ENCODE measurements around the gene FBXO38.

Gene FBXO38

DNA sequence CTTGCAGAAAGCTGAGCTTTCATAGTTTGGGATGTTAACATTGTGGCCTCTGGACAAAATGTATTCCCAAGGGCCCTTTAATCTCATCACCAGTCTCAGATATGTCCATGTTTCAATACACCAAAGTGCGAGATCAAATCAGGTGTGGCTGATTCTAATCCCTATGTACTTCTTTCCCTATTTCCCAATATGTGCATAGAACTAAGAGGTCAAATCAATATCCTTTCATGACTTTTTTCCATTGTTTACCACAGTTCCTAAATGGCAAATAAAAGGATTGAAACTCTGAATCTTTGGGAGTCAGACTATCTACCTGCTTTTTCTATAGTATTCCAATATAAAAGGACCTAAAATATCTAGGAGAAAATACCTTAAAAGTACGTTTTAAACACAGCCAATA is 105.0 kb downstream of the FBXO38 start:
- H3K4me1 Mint-ChIP-seq: peaks cover 2% of the 10 kb centered on the region
- H3K36me3 Mint-ChIP-seq (ENCODE audit: low read depth): no peaks in the 10 kb centered on the region
- ATAC-seq (no peak), DNase-seq (no peak)
- peaks cover 35% of the 10 kb centered on the region for H3K27me3 Mint-ChIP-seq
- H3K4me3 Mint-ChIP-seq: no peak overlapping the region
- H3K9me3 Mint-ChIP-seq: no peaks in the 10 kb centered on the region
- H3K27ac Mint-ChIP-seq: no peak overlapping the region

DNA sequence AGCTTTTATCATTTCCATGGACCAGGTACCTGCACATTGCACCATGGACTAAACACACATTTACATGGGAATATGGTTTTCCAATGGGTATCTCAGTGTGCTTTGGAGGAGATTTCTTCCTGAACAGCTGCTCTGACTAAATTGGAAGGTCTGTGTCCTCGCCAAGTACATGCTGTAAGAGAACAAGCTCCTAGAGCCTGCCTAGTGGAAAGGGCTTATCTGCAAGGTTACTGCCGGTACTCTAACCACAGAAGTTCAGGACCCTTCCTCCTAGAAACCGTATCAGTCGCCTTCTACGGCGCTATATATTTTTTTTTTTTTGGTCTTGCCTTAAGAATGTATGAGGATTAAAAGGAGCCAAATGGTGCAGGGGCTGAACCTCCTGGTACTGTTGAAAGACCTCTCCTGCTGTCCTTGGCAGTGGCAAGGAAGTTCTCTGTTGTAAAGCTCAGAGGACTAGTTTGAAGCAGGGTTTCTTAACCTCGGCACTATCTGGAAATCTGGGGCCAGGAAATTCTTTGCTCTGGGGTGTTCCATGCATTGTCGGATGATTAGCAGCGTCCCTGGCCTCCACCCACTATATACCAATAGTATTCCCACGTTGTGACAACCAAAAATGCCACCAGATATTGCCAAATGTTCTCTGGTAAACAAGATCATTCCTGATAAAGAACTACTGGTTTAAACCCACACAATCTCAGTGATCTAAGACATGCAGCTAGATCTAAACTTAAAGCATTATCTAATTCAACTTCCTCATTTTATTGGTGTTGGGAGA is 107.4 kb downstream of the FBXO38 start:
- no peaks in the 10 kb centered on the region for H3K9me3 Mint-ChIP-seq
- no peaks in the 10 kb centered on the region for H3K36me3 Mint-ChIP-seq (ENCODE audit: low read depth)
- DNase-seq (no peak), ATAC-seq (no peak)
- H3K27me3 Mint-ChIP-seq: peaks cover 27% of the 10 kb centered on the region
- no peak overlapping the region for H3K27ac Mint-ChIP-seq
- H3K4me1 Mint-ChIP-seq: peaks cover 6% of the 10 kb centered on the region
- H3K4me3 Mint-ChIP-seq: no peak overlapping the region

DNA sequence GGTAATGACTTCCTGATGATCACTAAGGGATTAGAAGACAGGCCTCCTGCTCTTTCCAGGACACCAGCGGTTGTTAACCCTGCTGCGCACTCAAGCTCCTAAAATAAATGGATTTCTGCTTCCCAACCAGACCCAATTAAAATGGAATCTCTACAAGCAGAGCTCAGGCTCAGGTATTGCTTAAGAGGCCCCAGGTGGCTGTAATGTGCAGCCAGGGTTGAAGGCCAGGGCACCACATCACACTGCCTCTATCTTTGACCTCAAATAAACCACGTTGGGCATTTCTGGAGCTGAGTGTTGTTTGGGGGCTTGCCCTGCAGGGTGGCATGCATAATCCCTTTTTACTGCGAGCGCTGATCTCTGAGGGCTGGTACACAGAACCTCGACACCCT is 108.0 kb downstream of the FBXO38 start:
- peaks cover 21% of the 10 kb centered on the region for H3K27me3 Mint-ChIP-seq
- ATAC-seq (peak; percentile 47), DNase-seq (no peak)
- H3K27ac Mint-ChIP-seq: no peak overlapping the region
- no peaks in the 10 kb centered on the region for H3K9me3 Mint-ChIP-seq
- no peaks in the 10 kb centered on the region for H3K36me3 Mint-ChIP-seq (ENCODE audit: low read depth)
- H3K4me3 Mint-ChIP-seq: no peak overlapping the region
- H3K4me1 Mint-ChIP-seq: peaks cover 6% of the 10 kb centered on the region

DNA sequence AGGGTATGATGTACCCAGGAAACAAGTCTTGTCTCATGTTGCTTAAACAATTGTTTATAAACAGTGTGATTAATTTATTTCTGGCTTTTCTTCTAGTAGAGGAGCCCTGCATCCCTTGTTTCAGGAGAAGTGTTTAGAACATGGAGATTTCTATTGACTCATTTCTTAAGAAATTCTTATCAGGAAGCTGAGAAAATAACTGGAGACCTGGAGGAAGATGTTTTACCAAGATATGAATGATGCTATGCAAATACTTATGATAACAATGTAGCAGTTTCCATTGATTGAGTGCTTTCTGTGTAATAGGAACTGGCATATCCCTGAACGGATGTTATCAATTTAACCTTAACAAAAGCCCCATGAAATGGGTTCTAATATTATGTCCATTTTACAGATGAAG is 108.6 kb downstream of the FBXO38 start:
- ATAC-seq (no peak), DNase-seq (no peak)
- H3K27ac Mint-ChIP-seq: no peak overlapping the region
- H3K27me3 Mint-ChIP-seq: peaks cover 16% of the 10 kb centered on the region
- H3K4me1 Mint-ChIP-seq: peaks cover 6% of the 10 kb centered on the region
- no peaks in the 10 kb centered on the region for H3K9me3 Mint-ChIP-seq
- no peak overlapping the region for H3K4me3 Mint-ChIP-seq
- no peaks in the 10 kb centered on the region for H3K36me3 Mint-ChIP-seq (ENCODE audit: low read depth)

All from activated naive CD8-positive, alpha-beta T cell treated with anti-CD3 and anti-CD28 coated beads, Interleukin-2, amount 50 U/mL, for 24 hours (primary cell).